Measurements from ENCODE around the gene RPP25L.
"Not testable (repeated sequence)": the region's sequence is repeated elsewhere in the genome, so short reads cannot be mapped to it uniquely, and the experiment has no call there.

The RPP25L gene

GRCh38 chr9:34647651-34648050 lies 35.8 kb upstream of the RPP25L start:
- no peak for TF ChIP-seq CTCF (conservative IDR thresholded peaks at IDR 0.05; ENCODE audit: low read depth, low read length)
- peak overlapping the region; percentile 82 for H3K4me3 ChIP-seq (ENCODE audit: low read length)
- no peak for DNase-seq (ENCODE audit: low read depth)

- no peak for TF ChIP-seq CTCF (conservative IDR thresholded peaks at IDR 0.05; ENCODE audit: low read depth, low read length)
- peak overlapping the region; percentile 82 for H3K4me3 ChIP-seq (ENCODE audit: low read length)
- DNase-seq (ENCODE audit: low read depth): no peak
Observed at GRCh38 chr9:34647084-34647403, 35.1 kb upstream of the RPP25L start.

GRCh38 chr9:34646211-34647083 lies 34.5 kb upstream of the RPP25L start, which contains the start of gene GALT:
GALT (plus strand) TSS chr9:34646675; CDS start chr9:34646705, 30 bp downstream.
- DNase-seq (ENCODE audit: low read depth): peak; percentile 42
- peak within 1 kb of the TSS; percentile 82 for H3K4me3 ChIP-seq (ENCODE audit: low read length)
- TF ChIP-seq CTCF (conservative IDR thresholded peaks at IDR 0.05; ENCODE audit: low read depth, low read length): peak; percentile 65

GRCh38 chr9:34644766-34645314 lies 32.9 kb upstream of the RPP25L start:
- no peak for DNase-seq (ENCODE audit: low read depth)

GRCh38 chr9:34642679-34643078 lies 30.8 kb upstream of the RPP25L start:
- DNase-seq (ENCODE audit: low read depth): no peak
- TF ChIP-seq CTCF (conservative IDR thresholded peaks at IDR 0.05; ENCODE audit: low read depth, low read length): no peak
- H3K4me3 ChIP-seq (ENCODE audit: low read length): no peak overlapping the region

More at GRCh38 chr9:34644766-34645314, 32.9 kb upstream of the RPP25L start:
- H3K4me3 ChIP-seq (ENCODE audit: low read length): no peak overlapping the region
- no peak for TF ChIP-seq CTCF (conservative IDR thresholded peaks at IDR 0.05; ENCODE audit: low read depth, low read length)

- not testable (repeated sequence) for DNase-seq (ENCODE audit: low read depth); H3K4me3 ChIP-seq (ENCODE audit: low read length)
Observed at GRCh38 chr9:34639322-34639721, 27.4 kb upstream of the RPP25L start.

GRCh38 chr9:34638138-34638445 lies 26.2 kb upstream of the RPP25L start:
- DNase-seq (ENCODE audit: low read depth): no peak
- no peak for TF ChIP-seq CTCF (conservative IDR thresholded peaks at IDR 0.05; ENCODE audit: low read depth, low read length)
- peak overlapping the region; percentile 59 for H3K4me3 ChIP-seq (ENCODE audit: low read length)
